GM19043 (cell line): Measurements from ENCODE around the gene C3orf70.
"Not testable (repeated sequence)": the region's sequence is repeated elsewhere in the genome, so short reads cannot be mapped to it uniquely, and the experiment has no call there.

ENCODE experiments used
- ATAC-seq: cut with Tn5 transposase; IDR thresholded peaks from one replicate; pipeline ENCODE4 v1.9.1; 2021; ENCODE audit warnings: low read depth; ENCODE audit not compliant: unreplicated experiment

Gene C3orf70

DNA sequence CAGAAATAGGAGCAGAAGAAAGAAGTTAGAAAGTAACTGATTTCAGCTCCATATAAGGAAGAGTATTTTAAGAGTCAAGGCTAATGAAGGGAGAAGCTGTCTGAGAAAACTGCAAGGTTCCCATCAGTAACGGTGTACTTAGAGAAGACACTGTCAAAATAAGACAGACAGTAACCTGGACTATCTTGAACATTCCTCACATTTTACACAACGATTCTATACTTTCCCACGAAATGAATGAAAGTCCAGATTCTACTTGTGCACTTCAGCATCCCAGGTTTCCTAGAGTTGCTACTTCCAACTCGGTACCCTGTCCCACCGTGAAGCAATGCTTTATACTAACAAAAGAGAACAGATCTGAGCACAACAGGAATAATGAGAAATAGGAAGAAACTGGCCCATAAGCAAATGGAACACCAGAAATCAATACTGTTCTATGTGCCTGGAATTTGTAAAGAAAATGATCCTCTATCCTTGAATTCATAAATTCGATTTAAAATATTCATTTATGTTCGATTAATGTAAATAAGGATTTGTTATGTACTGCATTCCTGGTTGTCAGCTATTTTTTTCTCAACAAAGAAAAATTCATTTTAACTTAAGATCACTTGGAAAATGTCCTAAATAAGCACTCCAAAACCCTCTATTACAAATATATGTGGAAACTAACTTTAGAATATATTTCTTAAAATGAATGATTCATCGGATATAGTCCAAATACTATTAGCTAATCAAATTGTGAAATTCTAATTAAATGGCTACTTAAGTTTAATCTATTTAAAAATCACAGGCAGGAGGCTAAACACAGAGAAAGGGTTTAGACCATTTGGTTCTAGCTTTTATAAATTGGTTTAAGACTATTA is 1.5 kb downstream of the C3orf70 start:
- no peak for ATAC-seq

DNA sequence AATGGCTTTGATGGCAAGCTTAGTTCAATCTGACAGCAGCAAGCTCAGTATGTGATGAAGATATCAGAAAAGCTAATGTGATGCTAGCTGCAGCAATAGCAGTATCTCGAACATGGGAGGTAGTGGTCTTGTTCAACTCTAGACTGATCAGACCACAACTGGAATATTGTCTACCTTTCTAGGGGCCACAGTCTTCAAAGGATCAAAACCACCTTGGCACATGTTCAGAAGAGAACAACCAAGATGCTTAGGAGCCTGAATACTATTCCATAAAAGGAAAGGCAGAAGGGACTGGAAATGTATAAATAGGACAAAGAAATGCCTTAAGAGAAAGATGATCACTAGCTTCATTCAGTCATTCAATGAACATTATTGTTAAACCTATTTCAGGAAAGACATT is 2.3 kb downstream of the C3orf70 start:
- ATAC-seq, result no peak

DNA sequence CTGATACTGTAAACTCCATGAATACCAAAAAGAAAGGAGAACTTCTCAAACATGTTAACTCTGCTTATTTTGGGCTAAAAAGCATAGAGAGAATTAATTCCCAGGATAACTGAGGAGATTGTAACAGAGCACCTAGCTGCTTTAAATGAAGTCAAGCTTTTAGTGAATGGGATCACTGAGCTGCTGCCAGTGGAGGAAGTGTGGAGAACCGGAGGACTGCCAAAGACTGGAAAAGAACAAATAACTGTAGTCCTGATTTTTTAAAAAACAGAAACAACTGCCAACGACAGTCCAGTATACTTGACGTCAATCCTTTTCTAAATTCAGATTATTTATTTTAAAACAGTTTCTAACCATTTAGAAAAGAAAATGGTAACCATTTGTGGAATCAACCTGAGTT is 3.3 kb downstream of the C3orf70 start:
- no peak for ATAC-seq

DNA sequence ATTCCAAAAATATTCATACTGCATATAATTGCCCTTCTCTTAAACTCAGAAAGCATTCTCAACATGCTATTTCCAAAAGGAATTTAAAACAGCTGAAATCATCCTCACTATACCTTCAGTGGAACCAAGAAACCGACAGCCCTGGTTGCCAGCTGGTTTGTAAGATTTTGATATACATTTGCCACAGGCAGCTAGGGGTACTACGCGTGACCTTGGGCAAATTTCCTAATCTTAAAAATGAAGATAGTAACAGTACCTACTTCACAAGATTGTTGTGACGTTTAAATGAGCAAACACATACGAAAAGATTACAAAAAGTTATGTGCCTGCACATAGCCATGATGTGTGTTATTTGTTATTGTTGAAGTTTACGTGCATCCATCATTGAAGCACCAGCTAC is 7.3 kb downstream of the C3orf70 start:
- ATAC-seq, result no peak

DNA sequence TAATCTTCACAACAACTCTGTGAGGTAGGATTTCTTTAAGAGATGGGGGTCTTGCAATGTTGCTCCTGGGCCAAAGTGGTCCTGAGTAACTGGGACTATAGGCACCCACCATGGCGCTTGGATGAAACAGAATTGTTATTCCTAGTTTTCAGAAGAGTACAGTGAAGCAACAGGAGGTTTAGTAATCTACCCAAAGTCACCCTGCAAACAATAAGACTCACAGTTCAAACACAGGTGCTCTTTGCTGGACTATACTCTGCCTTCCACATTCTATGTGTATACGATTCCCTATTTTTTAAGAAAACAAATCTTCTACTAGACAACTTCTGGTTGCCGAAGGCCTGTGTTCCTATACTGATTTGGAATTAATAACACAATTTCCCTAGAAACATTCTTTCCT is 8.1 kb downstream of the C3orf70 start:
- no peak for ATAC-seq

DNA sequence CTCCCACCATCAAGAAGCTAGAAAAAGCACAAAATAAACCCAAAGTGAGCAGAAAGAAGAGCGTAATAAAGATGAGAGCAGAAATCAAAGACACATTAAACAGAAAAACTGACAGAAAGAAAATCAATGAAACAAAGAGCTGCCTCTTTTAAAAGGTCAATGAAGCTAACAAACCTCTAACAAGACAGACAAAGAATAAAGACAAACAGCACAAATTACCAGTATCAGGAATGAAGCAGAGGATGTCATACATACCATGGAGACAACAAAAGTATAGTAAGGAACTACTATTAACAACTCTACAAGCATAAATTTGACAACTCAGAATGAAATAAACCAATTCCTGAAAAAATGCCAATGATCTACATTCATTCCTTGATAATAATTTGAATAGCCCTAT is 15.0 kb downstream of the C3orf70 start:
- no peak for ATAC-seq

DNA sequence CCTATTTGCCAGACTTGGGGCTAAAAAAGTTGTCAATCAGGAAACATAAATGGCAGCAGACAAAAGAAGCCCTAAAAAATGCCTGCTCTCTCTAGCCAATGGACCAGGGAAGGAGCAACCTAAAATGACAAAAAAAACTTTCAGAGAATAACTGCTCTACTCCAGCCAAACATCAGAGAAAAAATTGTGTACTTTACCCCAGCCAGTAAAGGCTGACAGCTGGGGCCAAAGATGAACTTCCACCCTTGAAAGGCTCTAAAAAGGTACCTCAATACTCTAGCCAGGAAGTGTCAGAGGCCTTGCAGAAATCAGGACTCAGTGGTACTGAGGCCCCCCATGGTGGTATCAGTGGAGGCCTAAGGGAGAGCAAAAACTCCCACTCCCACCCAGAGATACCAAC is 18.4 kb downstream of the C3orf70 start:
- no peak for ATAC-seq

DNA sequence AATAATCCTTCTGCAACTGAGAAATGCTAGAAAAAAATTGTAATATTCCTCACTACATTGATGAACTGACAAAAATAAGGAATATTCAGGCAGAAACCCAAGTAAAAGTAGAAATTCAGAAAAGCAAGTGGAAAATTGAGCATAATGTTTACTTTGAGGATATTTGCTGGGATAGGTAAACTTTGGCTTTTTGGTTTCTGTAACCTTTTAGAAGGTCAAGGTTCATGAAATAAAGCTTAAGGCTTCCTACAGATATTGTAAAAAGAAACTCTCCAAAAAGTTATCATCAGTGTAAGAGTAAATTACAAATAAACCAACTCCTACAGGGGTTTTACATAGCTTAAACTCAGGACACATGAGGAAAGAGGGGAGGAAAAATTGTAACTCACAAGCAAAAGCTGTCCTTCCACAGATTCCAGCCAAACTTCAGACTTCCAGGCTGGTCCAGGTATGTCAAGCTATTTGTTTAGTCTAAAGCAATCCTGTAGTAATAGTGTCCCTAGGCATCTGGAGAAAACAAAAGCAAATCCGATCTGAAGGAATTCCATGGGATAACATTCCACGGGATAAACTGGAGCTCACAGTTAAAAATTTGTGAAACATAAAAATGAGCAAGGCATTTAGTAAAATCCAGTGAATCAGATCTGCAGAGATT is 21.1 kb downstream of the C3orf70 start:
- no peak for ATAC-seq

DNA sequence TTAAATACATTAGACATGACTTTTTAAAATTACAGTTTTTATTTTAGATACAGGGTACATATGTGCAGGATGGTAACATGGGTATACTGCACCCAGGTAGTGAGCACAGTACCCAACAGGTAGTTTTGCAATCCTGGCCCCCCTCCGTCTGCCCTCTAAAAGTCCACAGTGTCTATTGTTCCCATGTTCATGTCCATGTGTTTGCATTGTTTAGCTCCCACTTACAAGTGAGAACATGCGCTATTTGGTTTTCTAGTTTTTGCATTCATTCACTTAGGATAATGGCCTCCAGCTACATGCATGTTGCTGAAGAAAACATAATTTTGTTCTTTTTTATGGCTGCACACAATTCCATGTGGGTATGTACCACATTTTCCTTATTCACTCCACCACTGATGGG is 23.8 kb downstream of the C3orf70 start:
- no peak for ATAC-seq

DNA sequence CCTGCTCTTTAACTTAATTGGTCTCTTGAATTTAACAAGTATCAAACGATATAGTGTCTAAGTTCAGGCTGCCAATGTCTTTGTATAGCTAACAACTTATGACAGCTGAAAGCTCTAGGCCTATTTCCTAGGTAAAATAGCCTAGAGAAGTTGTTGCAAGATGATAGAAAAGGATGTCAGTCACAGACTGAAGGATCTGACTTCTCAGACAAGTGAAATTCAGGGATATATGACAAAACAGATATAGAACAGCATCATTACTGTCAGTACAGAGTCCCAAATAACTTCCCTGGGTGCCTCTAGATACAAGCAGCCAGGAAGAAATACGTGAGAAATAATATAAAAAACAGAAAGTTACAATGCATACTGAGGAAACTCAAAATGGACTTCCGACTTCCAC is 26.7 kb downstream of the C3orf70 start:
- ATAC-seq, result no peak

DNA sequence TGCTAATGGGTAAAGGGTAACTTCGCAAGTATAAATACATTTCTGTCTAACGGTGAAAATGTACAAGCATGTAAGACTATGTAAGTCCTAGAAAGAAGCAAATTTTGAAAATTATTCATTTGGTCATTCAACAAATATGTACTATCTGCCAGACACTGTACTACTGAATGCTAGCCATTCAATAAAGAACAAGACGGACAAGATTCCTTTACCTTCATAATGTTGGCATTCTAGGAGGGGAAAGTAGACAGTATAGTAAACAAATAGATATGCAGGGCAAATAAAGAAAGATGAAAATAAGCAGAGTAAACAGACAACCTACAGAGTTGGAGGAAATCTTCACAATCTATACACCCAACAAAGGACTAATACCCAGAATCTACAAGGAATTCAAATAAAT is 32.7 kb downstream of the C3orf70 start:
- ATAC-seq, result no peak

DNA sequence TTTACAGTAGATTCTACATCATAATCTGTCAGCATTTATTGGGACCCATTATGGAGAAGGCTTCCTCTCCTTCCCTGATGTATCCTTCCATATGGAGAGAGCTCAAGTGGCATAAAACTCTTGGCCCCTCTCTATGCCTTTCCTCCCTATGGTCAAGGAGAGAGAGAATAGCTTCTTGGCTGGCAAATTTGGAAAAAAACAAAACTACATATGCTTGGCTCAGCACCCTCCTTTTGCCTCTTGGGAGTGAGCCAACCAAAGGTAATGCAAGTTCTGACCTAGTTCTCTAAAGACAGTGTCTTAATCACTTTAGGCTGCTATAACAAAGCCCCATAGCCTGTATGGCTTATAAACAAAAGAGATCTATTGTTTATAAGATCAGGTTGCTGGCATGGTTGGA is 37.5 kb downstream of the C3orf70 start:
- no peak for ATAC-seq

DNA sequence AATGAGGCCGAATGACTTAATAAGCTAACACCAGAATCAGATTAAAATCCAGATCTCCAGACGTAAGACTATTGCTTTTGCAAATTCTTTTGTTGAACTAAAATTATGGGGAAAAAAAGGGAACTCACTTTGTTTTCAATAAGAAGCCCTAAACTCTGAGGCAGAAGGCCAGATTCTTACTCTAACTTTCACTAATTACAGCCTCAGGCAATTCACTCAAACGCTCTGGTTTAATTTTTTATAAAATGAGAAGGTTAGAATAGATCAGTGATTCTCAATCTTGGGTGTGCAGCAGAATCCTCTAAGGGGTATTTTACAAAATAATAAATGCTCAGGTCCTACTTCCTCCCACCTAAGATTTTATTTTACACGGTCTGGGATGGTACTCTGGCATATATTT is 38.1 kb downstream of the C3orf70 start:
- ATAC-seq, result no peak

DNA sequence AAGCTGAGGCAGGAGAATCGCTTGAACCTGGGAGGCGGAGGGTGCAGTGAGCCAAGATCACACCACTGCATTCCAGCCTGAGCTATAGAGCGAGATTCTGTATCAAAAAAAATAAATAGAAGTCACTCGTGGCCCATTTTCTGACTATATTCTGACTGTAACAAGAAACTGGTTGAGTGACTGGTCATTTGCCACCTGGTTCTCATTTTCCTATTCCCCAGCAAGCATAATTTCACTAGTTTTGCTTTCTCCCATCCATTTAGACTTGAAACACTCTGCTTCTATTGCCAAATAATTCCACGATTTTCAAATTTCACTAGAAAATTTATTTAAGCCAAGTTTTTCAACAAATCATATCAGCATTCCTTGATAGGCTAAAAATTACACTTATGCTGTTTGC is 40.7 kb downstream of the C3orf70 start:
- ATAC-seq, result no peak

DNA sequence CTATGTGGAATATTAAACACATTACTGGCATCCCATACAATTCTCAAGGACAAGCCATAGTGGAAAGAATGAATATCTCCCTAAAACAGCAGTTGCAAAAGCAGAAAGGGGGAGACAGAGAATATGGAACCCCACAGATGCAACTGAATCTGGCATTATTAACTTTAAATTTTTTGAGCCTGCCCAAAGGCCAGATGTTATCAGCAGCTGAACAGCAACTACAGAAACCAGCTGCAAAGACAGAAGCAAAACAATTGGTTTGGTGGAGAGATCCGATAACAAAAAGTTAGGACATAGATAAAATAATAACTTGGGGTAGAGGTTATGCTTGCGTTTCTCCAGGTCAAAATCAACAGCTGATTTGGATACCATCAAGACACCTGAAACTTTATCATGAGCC is 43.8 kb downstream of the C3orf70 start:
- not testable (repeated sequence) for ATAC-seq

DNA sequence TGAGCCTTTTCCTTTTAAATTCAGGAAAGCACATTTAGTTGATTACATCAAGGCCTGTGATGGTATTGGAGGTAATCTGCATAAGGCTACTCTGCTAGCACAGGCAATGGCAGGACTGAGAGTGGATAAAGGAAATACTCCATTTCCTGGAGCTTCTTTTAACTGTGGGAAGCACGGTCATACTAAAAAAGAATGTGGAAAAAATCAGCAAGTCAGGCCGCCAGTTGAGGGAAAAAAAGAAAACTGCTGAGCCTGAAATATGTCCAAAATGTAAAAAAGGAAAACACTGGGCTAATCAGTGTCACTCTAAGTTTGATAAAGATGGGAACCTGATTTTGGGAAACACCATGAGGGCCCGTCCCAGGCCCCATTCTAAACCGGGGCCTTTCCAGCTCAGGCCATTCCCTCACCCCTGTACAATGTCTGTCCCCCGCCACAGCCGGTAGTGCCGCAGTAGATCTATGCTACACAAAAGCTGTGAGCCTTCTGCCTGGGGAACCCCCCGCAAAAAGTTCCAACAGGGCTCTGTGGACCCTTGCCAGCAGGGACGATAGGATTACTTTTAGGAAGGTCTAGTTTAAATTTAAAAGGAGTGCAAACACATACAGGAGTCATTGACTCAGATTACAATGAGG is 46.5 kb downstream of the C3orf70 start:
- ATAC-seq, result not testable (repeated sequence)

DNA sequence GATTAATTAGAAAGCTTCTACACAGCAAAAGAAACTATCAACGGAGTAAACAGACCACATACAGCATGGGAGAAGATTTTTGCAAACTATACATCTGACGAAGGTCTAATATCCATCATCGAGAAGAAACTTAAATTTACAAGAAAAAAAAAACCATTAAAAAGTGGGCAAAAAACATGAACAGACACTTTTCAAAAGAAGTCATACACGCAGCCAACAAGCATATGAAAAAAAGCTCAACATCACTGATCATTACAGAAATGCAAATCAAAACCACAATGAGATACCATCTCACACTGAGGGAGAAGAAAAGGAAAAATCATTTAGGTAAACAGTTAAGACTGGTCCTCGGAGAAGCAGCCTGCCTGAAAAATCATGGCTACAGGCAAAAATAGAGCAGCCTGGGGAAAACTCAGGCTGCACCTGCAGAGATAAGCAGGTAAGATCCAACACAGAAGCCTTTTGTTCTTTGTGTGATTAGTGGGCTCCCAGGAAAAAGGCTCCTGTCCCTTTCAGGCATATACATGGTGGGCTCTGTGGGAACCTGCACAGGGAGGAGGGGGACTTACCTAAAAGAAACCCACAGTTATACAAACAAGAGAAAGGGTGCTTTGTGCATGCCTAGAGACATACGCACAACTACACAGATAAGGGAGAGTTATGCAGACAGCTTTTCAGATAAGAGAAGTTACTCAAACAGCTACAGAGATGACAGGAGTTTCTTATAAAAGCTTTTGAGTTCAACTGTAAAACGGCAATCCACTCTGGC is 49.3 kb downstream of the C3orf70 start:
- no peak for ATAC-seq

DNA sequence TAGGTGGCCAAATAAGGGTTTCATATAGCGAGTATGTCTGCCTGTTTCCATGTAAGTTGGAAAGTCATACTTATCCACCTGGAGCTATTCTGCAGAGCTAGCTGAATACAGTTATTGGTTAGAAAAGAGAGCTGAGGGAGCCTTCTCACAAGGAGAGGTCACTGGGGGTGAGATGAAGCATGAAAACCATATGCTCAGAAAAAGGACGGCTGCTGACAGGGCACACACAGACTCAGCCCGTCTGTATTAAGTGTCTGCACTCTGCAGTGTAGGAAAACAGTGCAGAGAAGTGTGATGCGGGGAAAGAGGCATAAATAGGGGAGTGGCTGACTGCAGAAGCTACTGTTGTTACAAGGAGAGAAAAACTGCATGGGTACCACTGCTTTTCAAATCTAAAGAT is 58.2 kb downstream of the C3orf70 start:
- no peak for ATAC-seq

DNA sequence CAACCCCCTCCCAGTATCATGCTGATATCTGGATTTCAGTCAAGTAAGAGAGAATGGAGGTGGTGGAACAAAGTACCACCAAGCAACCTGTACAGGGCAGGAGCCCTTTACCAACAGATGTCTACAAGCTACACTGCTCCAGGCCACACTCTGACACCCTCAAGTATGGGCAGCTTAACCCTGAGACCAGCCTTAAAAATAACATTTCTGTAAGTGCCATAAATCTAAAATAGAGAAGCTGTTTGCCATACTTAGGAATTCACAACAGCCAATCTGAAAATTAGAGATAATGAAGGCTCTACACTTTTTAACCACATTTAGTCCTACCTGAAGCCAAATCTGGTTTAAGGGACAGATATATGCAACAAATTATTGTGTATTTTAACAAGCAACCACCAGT is 59.7 kb downstream of the C3orf70 start:
- no peak for ATAC-seq

DNA sequence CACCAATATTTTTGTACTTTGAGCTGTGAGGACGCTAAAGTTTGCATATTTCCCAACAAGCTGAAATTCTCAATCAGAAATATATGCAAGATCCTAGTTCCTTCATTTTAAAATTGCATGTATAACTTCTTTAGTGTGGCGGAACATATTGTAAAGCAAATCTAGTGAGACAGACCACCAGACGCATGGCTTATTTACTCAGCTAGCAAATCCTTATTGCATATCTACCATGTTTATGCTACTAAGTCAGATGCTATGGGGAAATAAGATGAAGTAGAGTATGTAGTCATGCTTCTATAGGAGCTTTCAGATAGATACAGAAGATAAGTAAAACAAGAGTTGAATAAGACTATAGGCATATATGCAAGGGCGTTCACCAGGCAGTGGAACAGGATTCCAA is 62.0 kb downstream of the C3orf70 start:
- ATAC-seq, result no peak

DNA sequence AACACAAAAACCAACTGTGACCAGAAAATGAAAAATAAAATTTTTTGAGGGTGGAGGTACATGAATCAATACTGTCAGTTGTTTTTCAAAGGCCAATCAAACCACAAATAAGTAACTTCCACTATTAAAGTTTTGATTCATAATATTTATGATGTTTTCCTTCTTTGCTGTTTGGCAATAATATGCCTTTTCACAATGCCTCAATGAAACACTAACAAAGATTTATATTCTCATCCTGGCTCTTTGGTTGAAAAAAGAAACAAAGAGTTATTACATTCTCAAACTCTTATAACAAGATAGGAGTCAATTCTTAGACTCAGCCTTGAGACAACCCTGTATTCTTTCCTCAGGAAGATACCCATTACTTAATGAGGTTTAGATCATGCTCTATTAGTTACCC is 63.1 kb downstream of the C3orf70 start:
- no peak for ATAC-seq
